ENCODE results near the gene ZNF681.

ZNF681 gene

GRCh38 chr19:23795462-23795861 is 36.8 kb upstream of the ZNF681 start:
- Histone ChIP-seq H3K27ac (ENCODE audit: low read depth, low read length, poor library complexity, severe bottlenecking) (no peak overlapping the region), H3K9ac (ENCODE audit: low read length) (no peak overlapping the region), H3K36me3 (ENCODE audit: insufficient read depth, low read length) (no peaks in the 10 kb centered on the region; the same call in 1 of the 2 replicates), H3K27me3 (ENCODE audit: insufficient read depth, low read length) (no peaks in the 10 kb centered on the region), H2AFZ (ENCODE audit: low read length) (no peak overlapping the region), H3F3A (ENCODE audit: insufficient read depth, low read length) (no peaks in the 10 kb centered on the region), H3K79me2 (ENCODE audit: insufficient read depth, low read length) (peaks cover 23% of the 10 kb centered on the region), H3K4me2 (ENCODE audit: low read length) (no peak overlapping the region), H3K9me3 (ENCODE audit: low read length) (no peaks in the 10 kb centered on the region), H3K9me2 (ENCODE audit: low read depth, low read length) (no peaks in the 10 kb centered on the region), H4K20me1 (ENCODE audit: insufficient read depth, low read length) (no peaks in the 10 kb centered on the region), H3K4me1 (ENCODE audit: insufficient read depth, low read length, severe bottlenecking) (peaks cover 25% of the 10 kb centered on the region), H3K4me3 (ENCODE audit: low read depth, low read length, poor library complexity, severe bottlenecking) (no peak overlapping the region)
- TF ChIP-seq CTCF (IDR thresholded peaks at IDR 0.05; ENCODE audit: low read length) (no peak), EZH2 (IDR thresholded peaks at IDR 0.05; ENCODE audit: borderline replicate concordance, low read length) (no peak)

GRCh38 chr19:23792784-23793183 is 34.1 kb upstream of the ZNF681 start:
- H3K4me2 ChIP-seq (ENCODE audit: low read length): no peak overlapping the region

GRCh38 chr19:23790641-23791488 is 32.2 kb upstream of the ZNF681 start:
- Histone ChIP-seq H3K36me3 (ENCODE audit: insufficient read depth, low read length) (peaks cover 21% of the 10 kb centered on the region), H3K9me2 (ENCODE audit: low read depth, low read length) (no peaks in the 10 kb centered on the region), H3K4me3 (ENCODE audit: low read depth, low read length, poor library complexity, severe bottlenecking) (no peak overlapping the region), H3K9me3 (ENCODE audit: low read length) (no peaks in the 10 kb centered on the region), H3K4me2 (ENCODE audit: low read length) (no peak overlapping the region), H2AFZ (ENCODE audit: low read length) (no peak overlapping the region), H3K79me2 (ENCODE audit: insufficient read depth, low read length) (no peaks in the 10 kb centered on the region), H4K20me1 (ENCODE audit: insufficient read depth, low read length) (no peaks in the 10 kb centered on the region), H3K9ac (ENCODE audit: low read length) (no peak overlapping the region), H3F3A (ENCODE audit: insufficient read depth, low read length) (no peaks in the 10 kb centered on the region), H3K27me3 (ENCODE audit: insufficient read depth, low read length) (no peaks in the 10 kb centered on the region), H3K4me1 (ENCODE audit: insufficient read depth, low read length, severe bottlenecking) (no peaks in the 10 kb centered on the region), H3K27ac (ENCODE audit: low read depth, low read length, poor library complexity, severe bottlenecking) (no peak overlapping the region)
- TF ChIP-seq CTCF (IDR thresholded peaks at IDR 0.05; ENCODE audit: low read length): no peak
- no peak for TF ChIP-seq EZH2 (IDR thresholded peaks at IDR 0.05; ENCODE audit: borderline replicate concordance, low read length)

More at GRCh38 chr19:23792784-23793183, 34.1 kb upstream of the ZNF681 start:
- Histone ChIP-seq H3K9me2 (ENCODE audit: low read depth, low read length) (no peaks in the 10 kb centered on the region), H2AFZ (ENCODE audit: low read length) (no peak overlapping the region), H3K4me3 (ENCODE audit: low read depth, low read length, poor library complexity, severe bottlenecking) (no peak overlapping the region), H3K27ac (ENCODE audit: low read depth, low read length, poor library complexity, severe bottlenecking) (no peak overlapping the region), H3K27me3 (ENCODE audit: insufficient read depth, low read length) (no peaks in the 10 kb centered on the region), H4K20me1 (ENCODE audit: insufficient read depth, low read length) (no peaks in the 10 kb centered on the region), H3K79me2 (ENCODE audit: insufficient read depth, low read length) (peaks cover 10% of the 10 kb centered on the region), H3K36me3 (ENCODE audit: insufficient read depth, low read length) (peaks cover 8% of the 10 kb centered on the region), H3K4me1 (ENCODE audit: insufficient read depth, low read length, severe bottlenecking) (no peaks in the 10 kb centered on the region), H3K9ac (ENCODE audit: low read length) (no peak overlapping the region), H3K9me3 (ENCODE audit: low read length) (no peaks in the 10 kb centered on the region), H3F3A (ENCODE audit: insufficient read depth, low read length) (no peaks in the 10 kb centered on the region)
- TF ChIP-seq EZH2 (IDR thresholded peaks at IDR 0.05; ENCODE audit: borderline replicate concordance, low read length) (no peak), CTCF (IDR thresholded peaks at IDR 0.05; ENCODE audit: low read length) (no peak)
